BE2C (cell line): ENCODE measurements around the gene UROC1.

Source experiments
- DNase-seq: peaks from one replicate; pipeline ENCODE4 v3.0.0-alpha.2; 2020
- H3K27me3 ChIP-seq: fragments of 250-450 bp; sonication (Bioruptor Pico); 2 replicates; pipeline ENCODE4 v1.5.1; 2020; ENCODE audit warnings: mild to moderate bottlenecking
- H3K36me3 ChIP-seq: fragments of 250-450 bp; sonication (Bioruptor Pico); 2 replicates; pipeline ENCODE4 v1.5.1; 2020; ENCODE audit warnings: mild to moderate bottlenecking
- H3K4me1 ChIP-seq: fragments of 250-450 bp; sonication (Bioruptor Pico); 2 replicates; pipeline ENCODE4 v1.5.1; 2020
- H3K4me3 ChIP-seq: 2 replicates; pipeline ENCODE4 v1.5.1; 2011; ENCODE audit warnings: low read depth, low read length
- H3K9me3 ChIP-seq: fragments of 250-450 bp; sonication (Bioruptor Pico); 2 replicates; pipeline ENCODE4 v1.5.1; 2020
- CTCF ChIP-seq: IDR thresholded peaks from 2 replicates; pipeline ENCODE4 v1.5.1; 2012; ENCODE audit warnings: mild to moderate bottlenecking, low read depth, low read length

UROC1 gene

GRCh38 chr3:126449621-126450051 is 67.9 kb downstream of the UROC1 start:
- no peaks in the 10 kb centered on the region for H3K4me1 ChIP-seq
- DNase-seq: peak; percentile 1
- no peak overlapping the region for H3K4me3 ChIP-seq
- H3K36me3 ChIP-seq: peaks cover 6% of the 10 kb centered on the region; the same call in 1 of the 2 replicates
- no peaks in the 10 kb centered on the region for H3K27me3 ChIP-seq
- TF ChIP-seq CTCF: no peak
- no peaks in the 10 kb centered on the region for H3K9me3 ChIP-seq

- peaks cover 6% of the 10 kb centered on the region; the same call in 1 of the 2 replicates for H3K36me3 ChIP-seq
- no peak for TF ChIP-seq CTCF
Observed at GRCh38 chr3:126448893-126449180, 68.7 kb downstream of the UROC1 start.

GRCh38 chr3:126448136-126448892 is 69.3 kb downstream of the UROC1 start:
- H3K4me1 ChIP-seq: no peaks in the 10 kb centered on the region
- H3K4me3 ChIP-seq: no peak overlapping the region
- no peaks in the 10 kb centered on the region for H3K9me3 ChIP-seq
- peaks cover 6% of the 10 kb centered on the region; the same call in 1 of the 2 replicates for H3K36me3 ChIP-seq
- peak; percentile 4 for DNase-seq
- no peaks in the 10 kb centered on the region for H3K27me3 ChIP-seq
- no peak for TF ChIP-seq CTCF

More at GRCh38 chr3:126448893-126449180, 68.7 kb downstream of the UROC1 start:
- no peaks in the 10 kb centered on the region for H3K27me3 ChIP-seq
- no peak overlapping the region for H3K4me3 ChIP-seq
- DNase-seq: no peak
- no peaks in the 10 kb centered on the region for H3K9me3 ChIP-seq
- H3K4me1 ChIP-seq: no peaks in the 10 kb centered on the region

GRCh38 chr3:126447456-126448106 is 70.0 kb downstream of the UROC1 start:
- Histone ChIP-seq H3K9me3 (no peaks in the 10 kb centered on the region), H3K36me3 (peaks cover 6% of the 10 kb centered on the region; the same call in 1 of the 2 replicates), H3K27me3 (no peaks in the 10 kb centered on the region), H3K4me3 (no peak overlapping the region), H3K4me1 (no peaks in the 10 kb centered on the region)
- DNase-seq: no peak
- no peak for TF ChIP-seq CTCF

- Histone ChIP-seq H3K4me1 (no peaks in the 10 kb centered on the region), H3K27me3 (no peaks in the 10 kb centered on the region), H3K36me3 (peaks cover 4% of the 10 kb centered on the region; the same call in 1 of the 2 replicates), H3K9me3 (no peaks in the 10 kb centered on the region), H3K4me3 (no peak overlapping the region)
- TF ChIP-seq CTCF: no peak
- no peak for DNase-seq
Observed at GRCh38 chr3:126446791-126447190, 70.8 kb downstream of the UROC1 start.

GRCh38 chr3:126446301-126446700 is 71.3 kb downstream of the UROC1 start:
- H3K27me3 ChIP-seq: no peaks in the 10 kb centered on the region
- no peak for TF ChIP-seq CTCF
- H3K36me3 ChIP-seq: no peaks in the 10 kb centered on the region; the same call in 1 of the 2 replicates
- no peaks in the 10 kb centered on the region for H3K9me3 ChIP-seq
- no peaks in the 10 kb centered on the region for H3K4me1 ChIP-seq
- H3K4me3 ChIP-seq: no peak overlapping the region
- no peak for DNase-seq
